Tibial nerve (tissue), 4 donors: ENCODE measurements around the gene DET1.

Experiments used
- EP300 ChIP-seq, 2 donors: sonication (generic); formaldehyde crosslinking; IDR thresholded peaks; one replicate each; pipeline ENCODE4 v1.6.1; 2017; ENCODE audit warnings: antibody characterized with exemption in 2 of 2, mild to moderate bottlenecking in 1 of 2
- POLR2A ChIP-seq, 2 donors: fragments of 450-650 bp; IDR thresholded peaks; one replicate each; pipeline ENCODE4 v1.6.1; 2017; ENCODE audit warnings: antibody characterized with exemption in 2 of 2, mild to moderate bottlenecking in 2 of 2, moderate library complexity in 2 of 2
- TF ChIP-seq, protein P1 (sequence below), 5 experiments: fragments of 200-600 bp in 3 of 5; fragments of 450-650 bp in 2 of 5; sonication (generic) in 3 of 5; IDR thresholded peaks; one replicate each; pipeline ENCODE4 v1.5.1; 2016 to 2019; ENCODE audit warnings: antibody characterized with exemption in 5 of 5, mild to moderate bottlenecking in 3 of 5, moderate library complexity in 2 of 5

DNA sequence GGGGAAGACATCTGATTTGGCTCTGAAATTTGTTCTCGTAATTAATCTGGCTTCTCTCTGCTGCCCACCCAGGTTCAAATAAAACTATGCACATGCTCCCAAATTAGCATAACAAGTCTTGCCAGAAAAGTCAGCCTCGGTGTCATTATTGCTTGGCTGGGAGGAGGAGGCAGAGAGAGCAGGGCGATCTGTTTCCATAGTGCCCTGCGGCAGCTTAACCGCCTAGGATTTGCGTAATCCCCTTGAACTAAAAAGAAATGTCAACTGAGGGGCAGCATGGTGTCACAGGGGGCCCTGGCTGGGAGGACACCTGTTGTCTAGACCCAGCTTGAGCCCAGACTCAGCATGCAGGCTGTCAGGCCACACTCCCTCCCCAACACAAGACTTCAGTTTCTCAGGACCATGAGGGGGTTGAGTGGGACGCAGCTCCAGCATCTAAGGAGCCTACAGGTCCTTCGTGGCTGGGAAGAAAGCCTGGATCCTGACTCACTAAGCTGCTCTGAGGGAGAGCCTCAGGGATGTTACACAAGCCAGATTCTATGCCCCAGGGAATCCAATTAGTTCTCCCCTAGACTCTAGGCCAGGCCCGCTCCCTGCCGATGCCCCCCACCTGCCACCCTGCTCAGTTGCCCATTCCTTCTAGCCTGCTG, 61.7 kb downstream of the DET1 start:
- TF ChIP-seq POLR2A (IDR thresholded peaks at IDR 0.05): no peak
- TF ChIP-seq EP300 (IDR thresholded peaks at IDR 0.05): no peak
- TF ChIP-seq, protein P1, sequence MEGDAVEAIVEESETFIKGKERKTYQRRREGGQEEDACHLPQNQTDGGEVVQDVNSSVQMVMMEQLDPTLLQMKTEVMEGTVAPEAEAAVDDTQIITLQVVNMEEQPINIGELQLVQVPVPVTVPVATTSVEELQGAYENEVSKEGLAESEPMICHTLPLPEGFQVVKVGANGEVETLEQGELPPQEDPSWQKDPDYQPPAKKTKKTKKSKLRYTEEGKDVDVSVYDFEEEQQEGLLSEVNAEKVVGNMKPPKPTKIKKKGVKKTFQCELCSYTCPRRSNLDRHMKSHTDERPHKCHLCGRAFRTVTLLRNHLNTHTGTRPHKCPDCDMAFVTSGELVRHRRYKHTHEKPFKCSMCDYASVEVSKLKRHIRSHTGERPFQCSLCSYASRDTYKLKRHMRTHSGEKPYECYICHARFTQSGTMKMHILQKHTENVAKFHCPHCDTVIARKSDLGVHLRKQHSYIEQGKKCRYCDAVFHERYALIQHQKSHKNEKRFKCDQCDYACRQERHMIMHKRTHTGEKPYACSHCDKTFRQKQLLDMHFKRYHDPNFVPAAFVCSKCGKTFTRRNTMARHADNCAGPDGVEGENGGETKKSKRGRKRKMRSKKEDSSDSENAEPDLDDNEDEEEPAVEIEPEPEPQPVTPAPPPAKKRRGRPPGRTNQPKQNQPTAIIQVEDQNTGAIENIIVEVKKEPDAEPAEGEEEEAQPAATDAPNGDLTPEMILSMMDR (IDR thresholded peaks at IDR 0.05): no peak
